Measurements from ENCODE around the gene PTPRN2.

- TF ChIP-seq CTCF (IDR thresholded peaks at IDR 0.05) = no peak
- TF ChIP-seq POLR2AphosphoS5 (IDR thresholded peaks at IDR 0.05; ENCODE audit: low read depth, low read length) = no peak
- no peak for TF ChIP-seq SIN3A (IDR thresholded peaks at IDR 0.05; ENCODE audit: borderline replicate concordance, insufficient read depth, low read depth, low read length)
- TF ChIP-seq TCF7L2 (IDR thresholded peaks at IDR 0.05; ENCODE audit: low read depth, low read length) = no peak
- TF ChIP-seq REST (IDR thresholded peaks at IDR 0.05; ENCODE audit: insufficient read depth in 1 of 2, low read depth in 2 of 2, low read length in 1 of 2) = no peak
These were observed 1043.4 kb downstream of the PTPRN2 start for GRCh38 chr7:157544226-157544625.
